D721Med (cell line): ENCODE measurements around the gene MTAP.

Source experiments
- DNase-seq: peaks from one replicate; pipeline ENCODE4 v3.0.0; 2011; ENCODE audit warnings: low spot score; ENCODE audit not compliant: insufficient read length
- FAIRE-seq: peaks from 2 replicates; lab custom pipeline; 2011; peaks lifted over from hg19 to GRCh38; lab: Jason Lieb, UNC
- TF ChIP-seq, protein P1 (sequence below): IDR thresholded peaks from 2 replicates; pipeline ENCODE4 v1.5.1; 2012; ENCODE audit warnings: mild to moderate bottlenecking, control low read depth; ENCODE audit not compliant: insufficient read depth; ENCODE audit errors: missing control alignments

The MTAP gene

DNA sequence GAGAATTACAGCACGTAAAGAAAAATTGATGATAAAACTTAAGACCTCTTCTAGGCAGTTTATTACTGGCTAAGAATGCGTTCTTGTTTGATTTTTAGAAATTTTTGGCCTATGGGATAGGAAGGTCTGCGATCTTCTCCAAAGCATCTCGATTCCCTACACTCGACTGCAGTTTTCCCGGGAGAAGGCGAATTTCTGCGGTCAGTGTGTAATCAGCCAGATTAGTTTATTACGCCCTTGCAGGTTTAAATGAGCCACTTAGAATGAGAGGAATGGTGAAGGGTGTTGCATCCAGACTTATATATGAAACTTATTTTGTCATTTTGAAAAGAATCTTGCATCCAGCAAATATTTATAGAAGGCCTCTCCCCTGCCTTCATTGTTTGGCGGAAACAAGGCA is 1.2 kb downstream of the MTAP start:
- TF ChIP-seq, protein P1, sequence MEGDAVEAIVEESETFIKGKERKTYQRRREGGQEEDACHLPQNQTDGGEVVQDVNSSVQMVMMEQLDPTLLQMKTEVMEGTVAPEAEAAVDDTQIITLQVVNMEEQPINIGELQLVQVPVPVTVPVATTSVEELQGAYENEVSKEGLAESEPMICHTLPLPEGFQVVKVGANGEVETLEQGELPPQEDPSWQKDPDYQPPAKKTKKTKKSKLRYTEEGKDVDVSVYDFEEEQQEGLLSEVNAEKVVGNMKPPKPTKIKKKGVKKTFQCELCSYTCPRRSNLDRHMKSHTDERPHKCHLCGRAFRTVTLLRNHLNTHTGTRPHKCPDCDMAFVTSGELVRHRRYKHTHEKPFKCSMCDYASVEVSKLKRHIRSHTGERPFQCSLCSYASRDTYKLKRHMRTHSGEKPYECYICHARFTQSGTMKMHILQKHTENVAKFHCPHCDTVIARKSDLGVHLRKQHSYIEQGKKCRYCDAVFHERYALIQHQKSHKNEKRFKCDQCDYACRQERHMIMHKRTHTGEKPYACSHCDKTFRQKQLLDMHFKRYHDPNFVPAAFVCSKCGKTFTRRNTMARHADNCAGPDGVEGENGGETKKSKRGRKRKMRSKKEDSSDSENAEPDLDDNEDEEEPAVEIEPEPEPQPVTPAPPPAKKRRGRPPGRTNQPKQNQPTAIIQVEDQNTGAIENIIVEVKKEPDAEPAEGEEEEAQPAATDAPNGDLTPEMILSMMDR = no peak
- no peak for DNase-seq
- no peak for FAIRE-seq

DNA sequence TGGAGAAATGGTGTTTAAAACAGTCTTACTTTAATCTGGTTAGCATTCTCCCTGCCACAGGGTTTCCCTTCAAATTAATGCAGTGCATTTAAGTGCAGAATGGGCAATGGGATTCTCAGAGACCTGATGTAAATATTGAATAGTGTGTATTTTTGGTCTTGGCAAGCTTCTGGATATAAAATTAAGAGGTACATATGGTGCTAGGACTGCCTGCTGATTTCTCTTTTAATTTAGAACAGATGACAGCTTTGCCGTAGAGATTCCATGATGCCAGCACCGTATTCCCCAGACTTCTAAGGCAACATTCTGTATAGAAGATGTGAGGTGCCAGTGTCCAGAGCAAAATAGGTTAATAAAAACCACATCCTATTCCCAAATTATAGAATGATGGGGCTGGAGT is 1.9 kb downstream of the MTAP start:
- FAIRE-seq = no peak
- DNase-seq = no peak

GRCh38 chr9:21804791-21805190 is 2.4 kb downstream of the MTAP start:
- TF ChIP-seq, protein P1 = no peak
- FAIRE-seq = no peak
- no peak for DNase-seq

More for the DNA sequence above, 1.9 kb downstream of the MTAP start:
- TF ChIP-seq, protein P1 = no peak

DNA sequence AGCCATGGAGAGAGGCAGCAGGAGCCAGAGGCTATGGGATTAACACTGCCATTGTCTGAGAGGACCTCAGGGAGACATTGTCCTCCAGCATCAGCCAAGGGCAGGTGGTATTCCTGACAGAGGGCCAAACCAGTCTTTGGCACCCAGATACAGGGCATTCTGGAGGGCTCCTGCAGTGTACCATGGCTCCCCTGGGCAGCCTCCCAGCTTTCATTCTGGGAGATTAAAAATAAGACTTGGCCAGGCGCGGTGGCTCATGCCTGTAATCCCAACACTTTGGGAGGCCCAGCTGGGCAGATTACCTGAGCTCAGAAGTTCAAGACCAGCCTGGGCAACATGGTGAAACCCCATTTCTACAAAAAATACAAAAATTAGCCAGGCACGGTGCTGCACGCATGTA is 4.2 kb downstream of the MTAP start:
- no peak for DNase-seq
- FAIRE-seq = no peak
- TF ChIP-seq, protein P1 = no peak

GRCh38 chr9:21810388-21810787 is 8.0 kb downstream of the MTAP start:
- TF ChIP-seq, protein P1 = no peak
- DNase-seq = no peak
- FAIRE-seq = no peak

DNA sequence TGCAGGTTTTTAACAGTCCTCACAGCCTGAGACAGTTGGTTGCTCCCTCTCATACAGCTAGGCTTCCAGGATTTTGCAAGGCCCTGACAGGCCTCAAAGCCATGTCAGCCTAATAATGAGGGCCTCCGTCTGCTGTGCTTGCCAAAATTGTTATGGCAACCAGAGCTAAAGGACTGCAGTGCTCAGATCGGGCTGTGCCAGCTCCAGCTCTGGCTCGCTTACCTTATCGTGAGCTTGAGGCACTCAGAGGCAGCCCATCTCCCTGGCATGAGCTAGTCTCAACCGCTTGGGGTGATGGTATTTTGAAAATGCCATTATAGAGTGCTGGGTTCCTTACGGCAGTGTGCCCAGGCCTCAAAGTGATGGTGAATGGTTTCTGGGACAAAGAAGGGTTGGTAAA is 8.4 kb downstream of the MTAP start:
- FAIRE-seq = no peak
- DNase-seq = no peak

DNA sequence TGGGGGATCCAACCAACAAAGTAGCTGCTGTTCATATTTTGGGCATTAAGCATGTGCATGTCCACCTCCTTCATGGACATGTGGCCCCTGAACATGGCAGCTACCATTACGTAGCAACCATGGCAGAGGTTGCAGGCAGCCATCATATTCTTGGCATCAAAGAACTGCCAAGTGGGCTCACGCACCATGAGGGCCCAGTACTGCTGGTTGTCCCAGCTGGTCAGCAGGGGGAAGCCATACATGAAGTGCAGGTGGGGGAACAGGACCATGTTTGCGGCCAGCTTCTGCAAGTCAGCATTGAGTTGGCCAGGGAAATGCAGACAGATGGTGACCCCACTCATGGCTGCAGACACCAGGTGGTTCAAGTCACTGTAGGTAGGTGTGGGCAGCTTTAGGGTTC is 9.5 kb downstream of the MTAP start:
- no peak for DNase-seq
- FAIRE-seq = no peak

More for the DNA sequence above, 8.4 kb downstream of the MTAP start:
- TF ChIP-seq, protein P1 = no peak

More for the DNA sequence above, 9.5 kb downstream of the MTAP start:
- TF ChIP-seq, protein P1 = no peak
